Dermis blood vessel endothelial cell (primary cell): ENCODE results near the gene AFF2. TPM values are rescaled to one million over a fixed set of nuclear protein-coding genes. Genes with fewer than 3 reads are reported as not detected.

Experiments
- DNase-seq: peaks from one replicate; pipeline ENCODE4 v3.0.0; 2010
- total RNA-seq: library from RNA; depleted of rRNA; stranded (reverse); fragments of >200 nt; gene quantifications from 2 replicates; pipeline ENCODE4 v1.2.3, GENCODE V29; 2014

Gene AFF2
- total RNA-seq, 1 donor from 2014 or later: under 0.01 TPM

DNA sequence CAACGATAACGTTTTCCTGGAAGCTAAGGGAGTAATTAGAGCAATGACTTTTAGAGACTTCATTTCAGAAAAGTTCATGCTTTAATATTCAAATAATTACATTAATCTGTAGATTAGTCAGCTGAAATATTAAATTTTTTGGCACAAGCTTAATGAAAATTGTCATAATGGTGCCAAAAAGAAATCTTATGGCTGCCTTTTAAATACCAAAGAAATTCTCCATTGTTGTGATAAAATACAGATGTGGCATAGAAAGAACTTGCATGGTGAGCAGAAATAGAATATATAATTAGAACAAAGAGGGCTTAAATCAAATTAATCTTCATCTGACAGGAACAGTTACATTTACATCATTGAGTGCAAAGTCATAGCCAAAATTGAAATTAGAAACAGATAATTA lies 263.5 kb downstream of the AFF2 start:
- DNase-seq: no peak

DNA sequence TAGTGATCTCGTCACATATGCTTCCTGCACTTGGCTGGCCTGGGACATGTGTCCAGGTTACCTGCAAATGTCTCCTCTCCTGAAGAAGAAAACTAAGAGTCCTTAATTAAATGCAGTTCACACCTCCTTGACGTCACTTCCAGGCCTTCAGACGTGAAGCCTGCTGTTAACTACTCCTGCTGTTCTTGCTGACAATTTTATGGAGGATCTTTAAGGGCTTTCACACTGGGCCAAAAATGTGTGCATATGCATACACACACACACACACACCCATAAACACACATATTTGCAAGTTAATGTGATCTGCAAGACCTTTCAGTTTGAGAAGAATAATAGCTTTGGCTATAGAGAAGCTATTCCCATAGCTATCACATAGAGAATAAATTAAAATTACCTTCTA lies 267.9 kb downstream of the AFF2 start:
- no peak for DNase-seq

DNA sequence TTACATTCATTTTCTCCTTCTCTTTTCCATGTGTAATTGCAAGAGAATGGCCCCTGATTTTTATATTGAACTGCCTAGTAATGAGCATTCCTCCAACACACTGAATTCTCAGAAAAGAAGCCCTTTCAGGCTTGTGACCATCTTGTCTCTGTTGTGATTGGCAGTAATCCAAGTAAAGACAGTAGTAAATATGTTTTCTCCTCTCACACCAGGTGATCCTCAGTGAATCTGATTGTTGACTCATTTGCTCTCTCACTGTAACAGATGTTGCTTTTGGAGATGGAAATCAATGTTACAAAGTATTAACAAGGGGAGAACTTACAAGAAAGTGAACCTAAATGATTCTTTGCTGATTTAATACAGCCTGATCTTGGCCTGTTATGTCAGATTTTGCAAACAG lies 271.0 kb downstream of the AFF2 start:
- DNase-seq: no peak

DNA sequence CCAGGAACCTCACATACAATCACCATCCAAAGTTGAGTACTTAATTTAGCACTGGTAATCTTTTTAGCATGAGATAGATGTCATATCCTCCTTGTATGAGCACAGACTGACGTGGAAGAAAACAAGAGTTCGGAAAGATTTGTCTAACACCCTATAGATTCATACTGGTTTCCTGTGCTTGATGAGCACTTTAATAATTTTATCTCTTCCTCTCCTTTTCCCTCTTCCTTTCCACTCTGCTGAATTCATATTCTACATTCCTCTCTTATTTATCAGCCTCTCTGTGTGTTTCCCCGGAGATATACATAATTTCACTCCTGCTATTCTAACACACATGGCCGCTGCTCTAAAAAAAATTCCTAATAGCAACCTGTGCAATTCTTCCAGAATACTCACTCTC lies 273.9 kb downstream of the AFF2 start:
- DNase-seq: no peak

DNA sequence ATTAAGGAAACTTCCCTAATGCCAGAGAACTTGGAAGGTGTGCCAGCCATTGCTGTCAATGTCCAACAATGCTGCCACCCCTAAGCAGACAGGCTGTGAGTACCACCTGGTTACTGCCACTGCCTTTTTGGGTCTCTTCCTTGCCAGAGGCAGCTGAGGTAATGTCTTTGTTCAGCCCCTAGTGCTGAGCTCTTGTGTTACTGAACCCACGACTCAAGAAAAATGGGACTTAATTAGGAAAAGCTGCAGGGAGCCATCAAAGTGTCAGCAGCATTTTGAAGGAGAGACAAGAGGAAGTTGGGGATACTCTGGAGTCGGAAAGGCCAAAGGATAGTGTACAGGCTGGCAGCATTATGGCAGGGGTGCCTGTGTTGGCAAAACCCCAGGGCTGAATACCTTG lies 283.7 kb downstream of the AFF2 start:
- DNase-seq: no peak

DNA sequence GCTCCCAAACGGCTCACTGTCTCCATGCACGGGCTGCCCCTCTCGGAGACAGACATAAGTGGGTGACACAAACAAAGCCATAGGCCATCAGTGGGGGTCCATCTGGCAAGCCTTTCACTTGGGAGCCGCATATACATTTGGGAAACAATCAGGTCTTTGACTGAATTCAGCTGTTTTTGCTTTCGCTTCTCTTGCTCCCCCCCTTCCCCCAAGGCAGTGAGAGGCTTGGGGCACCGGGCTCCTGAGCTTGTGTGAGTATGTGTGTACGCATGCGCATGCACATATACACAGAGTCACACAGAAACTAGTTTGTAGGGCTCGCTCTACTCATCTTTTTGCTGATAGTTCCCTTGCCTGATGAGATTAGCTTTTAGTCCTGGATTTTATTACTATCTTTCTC lies 284.4 kb downstream of the AFF2 start:
- no peak for DNase-seq

DNA sequence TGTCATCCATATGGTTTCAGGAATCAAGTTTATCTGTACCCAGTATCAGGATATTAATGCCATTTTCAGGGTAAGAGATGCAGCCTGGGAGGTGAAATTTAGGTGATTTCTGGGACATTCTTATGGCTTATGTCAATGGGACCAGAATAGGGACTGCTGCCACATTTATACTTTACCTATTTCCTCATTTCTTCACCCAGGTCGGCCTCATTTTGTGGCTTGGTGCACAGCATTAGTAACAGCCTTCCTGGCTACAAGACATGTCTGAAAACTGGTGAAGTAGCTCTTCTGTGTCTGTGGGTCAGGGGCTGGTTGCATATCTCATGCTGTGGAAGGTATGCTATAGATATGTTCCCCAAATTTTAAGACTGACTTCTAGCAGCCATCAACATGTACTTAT lies 284.8 kb downstream of the AFF2 start:
- DNase-seq: no peak

DNA sequence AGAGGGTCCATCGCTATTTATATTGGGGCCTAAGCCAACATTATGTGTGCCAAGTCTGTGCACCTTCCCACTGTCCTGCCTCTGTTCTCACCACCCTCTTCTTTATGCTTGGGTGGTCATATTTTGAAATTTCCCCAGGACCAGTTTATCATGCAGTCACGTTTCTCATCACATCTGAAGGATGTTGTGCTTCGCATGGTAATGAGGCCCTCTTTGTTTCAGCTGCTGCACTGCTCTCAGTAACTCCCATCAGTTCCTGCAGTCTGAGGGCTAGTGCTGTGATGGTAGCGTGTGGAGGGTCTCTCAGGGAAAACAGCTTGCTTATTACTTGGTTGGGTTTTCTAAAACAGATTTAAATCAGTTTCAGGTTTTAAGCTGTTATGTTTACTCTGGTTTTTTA lies 288.0 kb downstream of the AFF2 start:
- DNase-seq: no peak

DNA sequence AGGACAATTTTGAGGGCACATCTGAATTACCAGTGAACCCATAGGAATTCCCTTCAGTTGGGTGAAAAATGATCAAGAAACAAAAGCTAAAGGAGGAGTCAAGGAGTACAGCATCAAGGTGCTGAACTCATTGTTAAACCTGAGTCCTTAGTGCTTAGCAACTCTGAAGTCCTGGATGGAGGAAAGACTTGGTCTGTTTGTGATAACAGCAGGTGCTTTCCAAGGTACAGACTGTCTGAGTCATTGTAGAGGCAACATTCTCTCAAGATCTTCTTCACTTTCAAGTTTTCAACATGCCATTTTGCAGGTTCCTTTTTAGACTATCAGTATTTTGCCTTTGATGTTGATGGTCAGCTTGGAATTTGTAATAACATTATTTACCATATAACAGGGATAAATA lies 293.9 kb downstream of the AFF2 start:
- no peak for DNase-seq

DNA sequence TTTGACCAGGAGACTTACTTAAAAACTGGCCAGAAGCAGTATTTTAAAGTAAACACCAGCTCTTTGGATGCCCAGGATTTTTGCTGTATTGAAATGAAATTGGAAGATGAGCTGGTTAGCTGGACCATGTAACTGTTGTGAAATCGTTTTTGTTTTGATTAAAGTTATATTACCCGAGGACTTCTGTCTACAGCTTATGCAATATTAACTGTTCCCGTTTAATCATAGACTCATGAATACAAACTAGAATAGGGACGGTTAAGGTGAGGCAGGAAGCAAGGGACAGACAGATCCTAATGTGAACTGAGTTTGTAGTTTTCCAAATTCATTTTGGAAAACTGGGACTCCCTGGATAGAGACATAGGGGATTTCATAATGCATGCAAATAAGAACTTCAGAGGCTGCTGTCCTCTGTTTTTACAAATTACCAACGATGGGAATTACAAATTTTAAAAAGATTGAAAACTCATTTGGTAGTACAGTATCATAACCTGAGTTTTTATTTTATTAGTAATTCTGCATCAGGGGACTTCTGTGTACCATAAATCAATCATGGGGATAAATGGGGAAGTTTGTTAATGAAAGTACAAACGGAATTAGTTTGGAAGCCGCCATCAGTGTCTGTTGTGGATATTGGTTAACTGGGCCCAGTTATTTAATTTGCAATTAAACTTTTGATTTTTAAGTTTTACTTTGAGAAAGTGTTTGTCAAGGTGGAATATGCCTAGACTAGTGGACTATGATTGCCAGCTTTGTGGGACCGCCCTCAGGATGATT lies 304.4 kb downstream of the AFF2 start:
- DNase-seq: no peak

DNA sequence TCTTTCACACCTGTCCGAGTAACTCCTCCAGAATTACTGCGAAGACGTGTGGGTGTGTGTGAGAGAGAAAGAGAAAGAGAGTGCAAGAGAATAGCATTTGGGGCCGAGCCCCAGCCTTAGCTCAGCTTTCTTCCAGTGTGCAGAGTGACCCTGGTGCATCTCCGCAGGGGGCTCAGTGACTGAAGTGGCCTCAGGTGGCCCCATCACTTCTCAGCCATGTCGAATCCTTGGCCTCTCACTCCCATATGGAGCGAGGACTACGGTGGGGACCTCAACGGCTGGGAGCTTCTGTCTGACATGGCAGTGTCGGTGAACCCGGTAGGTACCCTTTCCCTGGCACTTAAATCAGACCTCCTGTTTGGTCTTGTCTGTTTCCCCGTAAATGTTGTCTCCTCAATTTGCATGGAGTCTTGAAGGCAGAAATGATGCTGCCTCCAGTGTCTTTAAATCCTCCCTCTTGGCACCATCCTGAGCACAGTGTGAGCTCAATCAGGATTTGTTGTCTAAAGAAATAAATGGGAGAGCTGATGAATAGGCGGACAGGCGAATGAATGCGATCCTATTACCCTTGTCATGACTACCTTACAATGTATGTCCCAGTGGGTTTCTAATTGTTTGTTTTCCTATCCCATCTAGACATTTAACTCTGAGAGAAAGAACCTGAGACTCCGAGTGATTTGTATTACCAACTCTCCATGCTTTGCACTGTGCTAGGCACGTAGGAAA lies 305.9 kb downstream of the AFF2 start:
- no peak for DNase-seq

DNA sequence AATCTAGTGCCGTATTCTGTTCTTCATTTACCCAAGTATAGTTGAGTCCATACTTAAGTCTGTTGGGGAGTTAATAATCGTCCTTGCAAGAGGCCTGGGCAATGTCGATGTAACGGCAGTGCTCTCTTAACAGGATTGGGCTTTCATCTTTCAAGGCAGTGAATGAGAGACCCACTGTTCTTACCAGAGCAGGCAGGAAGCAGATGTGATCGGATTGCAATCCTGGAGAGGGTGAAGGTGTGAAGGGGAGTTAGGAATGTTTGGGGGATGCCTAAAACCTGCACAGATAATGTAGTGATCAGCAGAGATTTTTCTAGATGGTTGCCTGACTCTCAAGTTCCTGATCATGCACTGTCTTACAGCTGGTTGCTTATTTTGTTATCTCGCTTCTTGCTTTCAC lies 308.4 kb downstream of the AFF2 start:
- no peak for DNase-seq

DNA sequence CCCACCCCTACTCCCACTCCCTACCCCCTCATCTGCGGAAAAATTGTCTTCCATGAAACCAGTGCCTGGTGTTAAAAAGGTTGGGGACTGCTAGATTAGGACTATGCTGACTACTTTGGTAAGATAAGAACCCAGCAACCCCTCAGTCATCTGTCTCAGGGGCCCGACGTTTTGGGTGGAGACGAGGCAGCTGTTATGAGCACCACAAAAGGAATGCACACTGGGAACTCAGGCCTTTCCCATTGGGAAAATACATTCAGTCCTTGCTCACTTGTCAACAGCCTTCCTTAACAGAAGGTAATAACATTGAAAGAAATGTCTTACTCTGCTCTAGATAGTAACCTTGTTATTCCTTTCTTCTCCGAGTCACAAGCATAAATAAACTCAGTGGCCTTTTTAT lies 310.8 kb downstream of the AFF2 start:
- no peak for DNase-seq

DNA sequence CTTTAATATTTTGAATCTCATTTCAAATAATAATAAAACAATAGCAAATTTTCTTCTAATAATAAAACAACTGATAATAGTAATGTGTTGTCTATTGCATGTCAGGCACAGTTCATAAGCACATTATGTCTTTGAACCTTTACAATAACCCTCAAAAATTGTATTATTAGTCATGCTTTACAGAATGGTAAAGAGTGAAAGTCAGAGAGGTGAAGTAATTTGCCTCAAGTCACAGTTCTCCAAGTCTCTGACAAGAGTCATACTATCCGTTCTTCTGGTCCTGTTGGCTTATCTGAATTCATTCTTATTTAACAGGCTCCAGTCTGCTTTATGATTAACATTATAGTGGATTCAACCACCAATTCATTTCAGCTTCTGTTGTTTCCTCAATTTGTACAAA lies 313.0 kb downstream of the AFF2 start:
- no peak for DNase-seq

DNA sequence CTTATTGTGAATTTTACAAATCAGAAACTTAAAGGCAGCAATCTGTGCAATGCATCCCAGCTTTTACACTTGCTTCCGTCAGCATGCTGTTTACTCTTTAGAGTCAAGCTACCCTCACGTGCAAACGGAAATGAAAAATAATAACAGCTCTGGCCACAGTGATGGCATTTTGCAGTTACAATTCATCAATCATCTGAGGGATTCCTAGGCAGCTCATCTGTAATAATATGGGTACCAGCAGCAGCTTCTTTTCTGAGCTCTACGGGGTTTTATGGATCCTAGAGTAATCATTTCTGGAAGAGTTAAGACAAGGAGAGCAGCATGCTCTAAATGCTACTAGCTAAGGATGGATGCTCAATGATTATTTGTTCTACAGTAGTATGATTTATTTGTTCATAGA lies 313.6 kb downstream of the AFF2 start:
- no peak for DNase-seq

DNA sequence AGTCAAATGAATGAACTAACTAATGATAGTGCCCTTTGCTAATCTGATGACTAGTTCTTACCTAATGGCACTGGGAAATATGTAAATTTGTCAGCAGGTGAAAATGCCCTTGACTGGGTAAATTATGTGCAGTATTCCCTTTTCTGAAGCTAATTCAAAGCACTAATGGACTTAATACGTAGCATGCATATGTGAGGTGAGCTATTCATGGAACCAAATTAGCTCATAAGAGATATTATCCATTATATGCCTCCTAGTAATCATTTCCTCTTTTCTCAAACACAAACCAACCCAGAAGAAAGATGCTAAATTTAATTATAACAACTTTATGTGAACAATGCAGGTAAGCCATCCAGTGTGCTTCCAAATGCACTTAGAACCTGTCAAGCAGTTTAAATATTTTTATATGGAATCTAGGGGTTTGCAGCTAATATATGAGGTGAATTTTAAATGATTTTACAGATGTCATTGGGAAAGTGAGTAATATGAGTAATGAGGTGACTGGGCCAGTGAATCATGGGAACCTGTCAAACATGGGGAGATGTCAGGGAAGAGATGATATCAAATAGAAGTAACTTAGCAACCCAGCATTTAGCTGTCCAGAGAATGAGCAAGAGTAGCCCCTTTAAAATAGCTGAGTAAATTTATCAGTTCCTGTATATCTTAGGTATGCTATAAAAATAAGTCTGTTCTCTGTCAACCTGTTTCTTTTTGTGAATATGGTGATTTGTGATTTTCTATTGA lies 315.0 kb downstream of the AFF2 start:
- no peak for DNase-seq

DNA sequence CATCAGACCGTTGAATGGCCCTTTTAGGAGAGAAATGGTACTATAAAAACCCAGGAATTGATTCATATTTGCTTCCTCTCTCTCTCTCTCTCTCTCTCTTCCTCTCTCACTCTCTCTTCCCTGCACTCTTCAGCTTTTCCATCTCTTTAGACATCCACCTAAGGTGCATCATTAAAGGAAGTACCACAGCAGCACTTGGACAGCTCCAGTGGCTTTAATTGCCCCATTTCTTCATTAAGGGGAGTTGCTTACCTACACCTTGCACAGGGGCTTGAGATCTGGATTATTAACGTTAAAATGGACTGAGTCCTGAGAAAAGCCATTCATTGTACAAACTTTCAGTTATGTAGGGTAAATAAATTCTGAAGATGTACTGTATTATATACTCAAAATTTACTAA lies 323.6 kb downstream of the AFF2 start:
- DNase-seq: no peak

DNA sequence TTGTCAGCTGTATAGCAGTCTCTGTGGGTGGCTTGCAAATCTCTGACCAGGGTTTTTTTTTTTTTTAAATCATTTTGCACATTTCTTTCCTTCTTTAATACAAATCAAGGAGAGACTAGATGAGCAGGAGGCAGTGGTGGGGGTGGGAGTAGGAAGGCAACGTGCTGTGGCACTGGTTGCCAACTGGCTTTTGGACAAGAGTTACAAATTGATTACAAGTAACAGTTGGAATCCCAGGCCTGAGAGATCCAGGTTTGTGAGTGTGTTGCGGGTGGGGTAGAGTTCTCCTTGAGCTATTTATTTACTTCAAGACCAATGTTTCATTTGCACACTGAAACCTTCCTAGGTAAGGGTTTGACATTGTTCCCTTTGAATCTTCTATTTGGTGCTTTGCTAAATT lies 325.3 kb downstream of the AFF2 start:
- no peak for DNase-seq

DNA sequence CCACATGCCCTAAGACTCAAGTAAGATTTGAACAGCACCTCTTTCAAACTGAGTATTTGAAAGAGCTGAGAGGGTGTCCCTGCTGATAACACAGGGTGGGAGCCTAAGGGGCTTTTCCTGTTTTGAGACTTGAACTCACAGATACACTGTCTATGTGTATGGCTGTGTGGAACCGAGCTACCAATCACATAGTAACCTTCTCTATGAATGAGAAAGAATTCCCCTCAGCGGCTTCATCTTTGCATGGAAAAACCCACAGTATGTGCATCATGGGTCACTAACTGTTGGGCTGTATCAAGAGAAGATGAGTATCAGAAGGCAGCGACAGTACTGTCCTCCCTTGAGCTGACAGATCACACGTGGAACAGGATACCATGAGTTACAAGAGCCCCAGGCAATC lies 336.3 kb downstream of the AFF2 start:
- no peak for DNase-seq

DNA sequence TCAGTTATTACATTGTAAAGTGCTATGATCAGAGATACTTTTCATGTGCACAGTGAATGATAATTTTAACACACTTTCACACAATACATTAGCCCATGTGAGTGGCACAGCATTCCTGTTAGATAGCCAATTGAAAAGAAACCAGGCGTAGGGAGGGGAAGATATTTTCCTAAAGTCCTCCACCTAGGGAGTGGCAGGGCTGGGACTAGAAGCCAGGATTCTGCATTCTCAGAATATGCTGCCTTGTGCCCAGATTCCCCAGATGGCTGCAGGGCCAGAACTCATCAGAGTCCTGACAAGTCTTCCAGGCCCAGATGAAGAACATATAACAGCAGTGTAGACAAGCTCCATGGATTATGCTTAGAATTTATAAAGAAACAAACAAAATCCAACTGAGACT lies 350.2 kb downstream of the AFF2 start:
- no peak for DNase-seq

DNA sequence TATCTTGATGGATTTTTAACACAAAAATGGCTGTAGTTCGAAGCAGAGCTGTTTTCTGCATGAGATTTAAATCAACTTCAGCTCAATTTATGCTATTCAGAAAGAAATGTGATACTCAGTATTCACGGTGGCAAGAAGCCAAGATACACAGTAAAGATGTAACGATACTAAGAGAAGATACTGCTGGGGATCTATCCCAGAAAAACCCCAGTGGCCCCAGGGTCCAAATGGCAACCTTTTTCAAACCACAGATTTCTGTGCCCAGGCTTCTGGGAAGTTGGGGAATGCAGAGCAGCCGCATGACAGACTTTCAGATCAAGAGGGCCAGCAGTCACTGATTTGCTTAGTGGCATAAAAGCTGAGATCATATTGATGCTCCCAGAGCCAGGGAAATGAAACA lies 353.9 kb downstream of the AFF2 start:
- DNase-seq: no peak

DNA sequence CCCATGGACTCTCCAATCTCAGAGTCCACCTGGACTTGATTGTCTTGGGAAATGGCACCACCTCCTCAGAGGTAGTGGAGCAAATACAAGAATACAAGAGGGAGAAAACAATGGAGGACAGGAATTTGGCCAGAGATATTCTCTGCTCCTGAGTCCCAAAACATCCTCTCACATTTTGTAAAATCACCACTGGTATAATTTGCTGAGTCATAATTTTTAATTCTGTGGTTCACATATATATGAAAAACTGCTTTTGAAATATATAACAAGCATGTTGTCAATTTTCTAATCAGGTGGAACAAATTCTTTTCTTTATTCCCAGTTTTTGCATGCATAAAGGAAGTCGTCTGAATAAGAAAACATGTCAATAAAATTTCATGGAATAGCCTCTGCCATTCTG lies 356.1 kb downstream of the AFF2 start:
- no peak for DNase-seq

DNA sequence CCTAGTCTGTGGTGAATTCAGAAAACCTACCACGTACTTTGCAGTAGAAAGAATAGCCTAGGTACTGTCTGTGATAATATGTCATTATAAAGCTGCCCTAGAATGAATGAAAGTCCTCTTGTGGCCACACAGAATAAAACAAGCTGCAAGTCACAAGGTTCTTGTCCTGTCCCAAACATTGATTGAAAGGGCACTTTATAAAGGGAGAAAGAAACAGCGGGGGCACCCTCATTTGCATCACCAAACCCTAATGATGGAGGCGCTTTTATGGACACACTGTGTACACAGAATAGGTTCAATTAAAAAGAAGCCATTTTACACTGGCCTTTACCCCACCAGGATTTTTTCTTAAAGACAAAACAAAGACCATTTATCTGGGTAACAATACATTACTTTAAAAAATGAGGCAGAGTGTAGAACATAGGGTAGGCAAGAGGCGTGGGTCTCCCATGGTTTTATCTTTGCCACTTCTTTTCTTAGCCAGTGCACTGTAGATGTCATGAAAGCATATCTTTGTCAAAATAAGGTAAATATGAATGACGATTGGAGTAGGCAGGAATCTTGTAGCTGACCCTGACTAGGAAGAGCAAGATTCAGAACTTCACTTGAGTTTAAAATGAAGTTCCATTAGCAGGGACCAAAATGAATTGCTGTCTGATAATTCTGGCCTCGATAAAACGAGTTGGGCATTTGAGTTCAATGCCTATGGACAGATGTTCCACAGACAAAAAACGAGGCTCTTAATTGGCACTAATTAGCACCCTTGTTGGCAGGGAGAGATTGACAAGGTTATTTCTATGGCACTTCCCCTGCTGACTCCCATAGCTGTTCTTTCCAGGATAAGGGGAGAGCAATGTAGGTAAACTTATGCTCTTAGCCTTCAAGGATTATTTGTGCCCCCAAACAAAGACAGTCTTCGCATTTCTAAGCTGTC lies 365.1 kb downstream of the AFF2 start:
- DNase-seq: no peak
